Hematopoietic multipotent progenitor cell treated with erythropoietin and hydrocortisone succinate and interleukin-3 and kit ligand, for 17 days (in vitro differentiated cells): ENCODE data around the gene NAA10.

Experiments
- DNase-seq: peaks from one replicate; pipeline ENCODE4 v3.0.0-alpha.2; 2015; ENCODE audit warnings: low spot score

Gene NAA10

DNA sequence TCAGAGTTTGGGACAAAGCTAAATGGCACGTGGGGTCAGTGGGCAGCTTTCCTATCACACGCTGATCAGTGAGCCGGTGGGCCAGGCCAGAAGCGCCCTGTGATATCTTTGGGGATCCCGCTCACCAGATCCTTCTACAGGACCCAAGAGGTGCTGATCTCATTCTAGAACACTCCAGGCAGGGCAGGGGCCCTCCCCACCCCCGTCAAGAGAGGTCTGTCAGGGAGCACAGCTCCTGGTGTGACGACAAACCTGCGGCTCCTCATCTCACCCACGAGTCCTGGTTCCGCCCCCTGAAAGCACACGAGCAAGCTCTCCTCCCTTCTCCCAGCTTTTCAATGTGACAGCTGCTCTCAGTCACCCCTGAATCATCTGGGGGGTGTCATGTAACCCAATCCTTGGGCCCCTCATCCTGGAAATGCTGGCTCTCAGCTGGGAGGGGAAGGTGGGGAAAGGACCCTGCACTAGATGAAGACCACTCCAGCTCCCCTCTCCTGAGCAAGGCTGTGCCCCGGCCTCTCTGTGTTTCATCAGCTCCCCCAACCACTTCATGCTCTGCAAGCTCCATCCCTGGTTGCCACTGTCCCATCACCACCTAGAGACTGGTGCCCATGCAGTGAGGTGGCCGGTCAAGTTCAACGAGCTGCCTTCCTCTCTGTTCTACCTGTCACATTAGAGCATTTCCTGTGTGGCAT is 32.2 kb upstream of the NAA10 start:
- no peak for DNase-seq

GRCh38 chrX:153966283-153966688 is 31.4 kb upstream of the NAA10 start:
- DNase-seq = no peak

DNA sequence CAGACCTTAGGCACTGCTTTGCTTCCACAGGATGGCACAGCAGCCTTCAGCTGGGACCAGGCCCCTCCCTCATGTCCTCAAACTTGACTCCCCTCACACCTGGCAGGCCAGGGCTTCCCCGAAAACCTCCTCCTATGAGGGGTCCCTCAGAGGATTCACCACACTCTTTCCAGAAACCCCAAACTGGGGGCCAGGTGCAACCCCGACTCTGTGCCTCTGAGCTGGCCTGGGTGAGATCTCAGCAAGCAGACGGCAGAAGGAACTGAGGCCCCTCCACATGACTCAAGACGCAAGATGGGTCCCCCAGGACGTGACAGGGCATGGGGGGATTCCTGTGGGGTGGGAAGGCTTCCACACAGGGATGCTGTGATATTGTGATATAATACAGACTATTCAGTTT is 30.6 kb upstream of the NAA10 start:
- DNase-seq = no peak

GRCh38 chrX:153964105-153964504 is 29.3 kb upstream of the NAA10 start:
- DNase-seq = no peak

- DNase-seq = no peak
Measured at GRCh38 chrX:153963546-153963945, 28.7 kb upstream of the NAA10 start.

- no peak for DNase-seq
Measured at GRCh38 chrX:153961292-153961691, 26.5 kb upstream of the NAA10 start.

DNA sequence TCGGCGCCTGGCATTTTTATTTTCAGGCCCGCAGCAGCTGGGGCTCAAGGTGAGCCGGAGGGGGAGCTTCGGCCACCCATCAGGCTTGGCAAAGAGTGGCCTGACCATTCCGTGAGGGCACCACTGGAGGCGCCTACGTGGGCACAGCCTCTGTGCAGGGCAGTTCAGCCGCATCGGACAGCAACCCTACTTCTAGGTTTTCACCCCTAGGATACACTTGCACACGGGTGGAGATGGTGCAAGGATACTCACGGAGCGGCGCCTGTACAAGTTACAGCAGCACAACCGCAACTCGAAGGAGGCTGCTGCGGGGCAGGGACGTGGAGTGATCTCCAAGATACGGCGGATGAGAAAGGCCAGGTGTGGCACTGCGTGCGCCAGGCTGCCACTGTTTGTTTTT is 25.9 kb upstream of the NAA10 start:
- no peak for DNase-seq

- no peak for DNase-seq
Measured at GRCh38 chrX:153960077-153960476, 25.2 kb upstream of the NAA10 start.

DNA sequence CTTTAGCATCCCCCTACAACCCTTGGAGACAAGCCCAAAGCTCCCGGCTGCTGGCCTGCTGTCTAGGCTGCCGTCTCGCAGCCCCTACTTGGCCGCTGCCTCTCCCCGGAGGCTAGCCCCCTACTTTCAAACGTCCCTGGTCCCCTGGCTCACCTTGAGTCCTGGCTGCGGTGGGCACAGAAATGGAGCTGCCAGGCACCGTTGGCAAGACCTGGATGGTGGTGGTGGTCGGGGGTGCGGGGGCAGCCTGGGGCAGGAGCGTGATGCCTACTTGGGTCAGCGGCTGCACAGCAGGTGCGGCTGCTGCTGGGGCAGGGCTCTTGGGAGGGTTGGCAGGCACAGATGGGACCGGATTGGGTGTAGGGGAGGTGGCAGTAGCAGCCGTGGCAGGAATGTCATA is 24.8 kb upstream of the NAA10 start:
- DNase-seq = no peak

GRCh38 chrX:153958605-153959004 is 23.8 kb upstream of the NAA10 start:
- no peak for DNase-seq

DNA sequence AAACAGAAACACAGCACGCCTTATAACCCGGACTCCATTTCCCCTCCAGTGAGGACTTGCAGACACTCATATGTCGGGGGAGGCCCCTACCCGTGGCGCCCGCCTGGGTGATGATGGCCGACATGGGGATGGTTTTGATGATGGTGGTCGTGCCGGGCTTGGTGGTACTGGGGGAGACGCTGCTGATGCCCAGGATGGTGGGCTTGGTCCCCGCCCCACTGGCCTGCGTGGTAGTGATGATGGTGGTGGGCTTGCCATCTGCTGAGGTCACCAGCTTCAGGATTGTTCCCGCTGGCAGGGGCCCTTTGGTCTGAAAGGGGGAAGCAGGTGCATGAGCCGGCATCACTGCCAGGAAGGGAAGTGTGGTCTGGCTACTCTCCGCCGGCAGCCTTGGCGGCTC is 22.4 kb upstream of the NAA10 start:
- no peak for DNase-seq

DNA sequence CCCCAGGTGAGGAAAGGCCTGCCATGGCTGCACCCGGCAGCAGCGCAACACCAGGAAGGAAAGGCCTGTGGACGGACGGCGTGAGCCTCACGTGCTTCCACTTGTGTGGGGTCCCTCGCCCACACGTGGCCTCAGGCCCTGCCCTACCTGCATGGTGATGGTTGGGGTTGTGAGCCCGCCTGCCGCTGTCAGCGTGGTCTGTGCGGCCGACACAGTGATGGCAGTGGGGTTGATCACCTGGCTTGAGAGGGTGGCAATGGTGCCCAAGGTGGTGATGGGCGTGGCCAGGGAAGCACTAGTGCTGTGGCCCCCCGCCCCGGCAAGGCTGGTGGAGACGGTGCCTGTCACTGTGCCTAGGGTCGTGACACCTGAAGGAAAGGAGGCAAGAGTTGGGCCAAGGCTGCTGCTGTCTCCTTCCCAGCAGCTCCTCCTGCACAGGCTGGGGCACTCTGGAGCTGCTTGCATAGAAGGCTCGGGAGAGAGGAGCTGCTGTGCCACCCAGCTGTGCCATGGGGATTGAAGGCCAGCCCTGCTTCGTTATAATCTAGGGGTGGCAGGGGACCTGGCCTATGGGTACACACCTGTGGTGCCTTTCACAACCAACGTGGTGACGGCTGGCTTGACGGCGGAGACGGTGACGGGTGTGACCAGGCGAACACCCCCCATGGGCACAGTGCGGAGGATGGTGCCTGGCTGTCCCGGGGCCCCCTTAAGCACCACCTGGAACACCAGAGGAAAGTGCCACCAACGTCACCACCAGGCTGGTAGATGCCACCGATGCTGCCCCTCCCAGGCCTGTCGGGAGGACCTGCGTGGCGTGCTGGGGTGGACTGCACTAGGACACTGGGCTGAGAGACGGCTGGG is 21.4 kb upstream of the NAA10 start:
- DNase-seq = no peak

DNA sequence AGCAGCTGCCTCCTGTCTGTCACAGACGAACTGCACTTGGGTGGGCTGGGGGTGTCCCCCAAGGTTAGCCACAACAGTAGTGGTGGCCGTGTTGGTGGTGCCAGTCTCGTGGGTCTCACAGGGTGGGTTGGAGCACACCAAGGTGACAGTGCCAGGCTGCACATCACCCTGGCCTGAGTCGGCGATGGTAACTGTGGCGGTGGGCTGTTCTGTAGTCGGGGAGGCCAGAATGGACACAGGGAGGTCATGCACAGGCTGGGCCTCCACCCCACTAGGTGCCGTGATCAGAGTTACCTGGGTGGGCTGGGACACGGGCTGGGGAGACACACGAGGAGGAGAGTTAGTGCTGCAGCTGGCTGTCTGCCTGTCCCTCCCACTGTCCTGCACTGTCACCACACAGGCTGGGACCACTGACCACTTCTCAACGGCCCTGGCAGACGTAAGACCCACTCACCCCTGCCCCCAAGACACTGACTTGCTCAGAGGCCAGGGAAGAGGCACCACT is 20.4 kb upstream of the NAA10 start:
- DNase-seq = no peak

DNA sequence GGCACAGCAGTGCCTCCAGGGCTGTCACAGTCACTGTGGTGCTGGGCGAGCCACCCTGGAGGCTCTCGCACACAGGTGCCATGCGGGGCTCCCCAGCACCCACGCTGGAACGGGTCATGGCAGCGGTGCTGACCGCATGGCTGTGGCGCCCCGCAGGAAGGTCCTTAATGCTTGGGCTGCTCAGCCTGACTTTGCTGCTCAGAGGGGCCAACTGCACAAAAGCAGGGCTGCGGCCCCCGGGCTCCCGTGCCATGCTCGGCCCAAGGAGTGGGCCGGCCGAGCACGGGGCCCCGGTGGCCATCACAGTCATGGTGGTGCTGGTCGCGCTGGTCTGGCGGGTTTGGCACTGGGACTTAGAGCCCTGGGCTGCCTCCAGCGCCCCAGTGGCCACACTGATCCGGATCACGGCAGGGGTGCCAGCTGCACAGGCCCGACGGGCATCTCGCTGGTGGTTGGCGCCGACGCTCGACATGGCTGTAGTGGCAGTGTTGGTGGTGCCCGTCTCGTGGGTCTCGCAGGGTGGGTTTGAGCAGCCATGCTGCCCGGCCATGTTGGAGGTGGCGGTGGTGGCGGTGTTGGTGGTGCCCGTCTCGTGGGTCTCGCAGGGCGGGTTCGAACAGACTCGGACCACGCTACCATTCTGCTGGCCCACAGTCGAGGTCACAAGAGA is 19.9 kb upstream of the NAA10 start:
- DNase-seq = no peak

GRCh38 chrX:153953892-153954557 is 19.2 kb upstream of the NAA10 start:
- no peak for DNase-seq

GRCh38 chrX:153953342-153953830 is 18.5 kb upstream of the NAA10 start:
- peak; percentile 75 for DNase-seq

DNA sequence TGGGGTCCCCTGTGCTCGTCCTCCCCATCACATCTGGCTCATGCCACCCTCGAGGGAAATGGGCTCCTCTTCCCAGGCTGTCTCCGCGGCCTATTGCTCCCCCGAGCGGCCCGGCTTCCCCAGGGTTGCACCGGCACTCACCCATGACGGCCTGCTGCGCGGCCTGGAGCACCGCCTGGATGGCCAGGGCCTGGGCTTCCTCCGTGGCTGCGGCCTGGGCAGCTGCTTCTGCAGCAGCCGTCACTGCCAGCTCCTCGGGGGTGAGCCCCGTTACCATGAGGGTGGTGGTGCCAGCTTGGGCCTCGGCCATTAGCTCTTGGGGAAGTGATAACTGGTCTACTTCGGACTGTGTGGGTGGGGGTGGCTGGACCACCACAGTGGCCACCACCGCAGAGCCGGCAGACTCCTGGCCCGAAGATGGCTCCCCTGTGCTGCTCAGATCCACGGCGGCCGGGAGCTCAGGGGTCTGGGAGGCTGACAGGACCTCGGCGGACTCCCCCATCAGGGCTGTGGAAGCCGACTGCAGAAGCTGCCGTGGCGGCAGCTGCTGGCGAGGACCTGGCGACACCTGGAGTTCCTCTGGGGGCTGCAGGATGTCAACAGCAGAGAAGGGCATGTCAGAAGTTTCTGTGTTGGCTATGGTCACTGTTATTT is 17.7 kb upstream of the NAA10 start:
- no peak for DNase-seq

DNA sequence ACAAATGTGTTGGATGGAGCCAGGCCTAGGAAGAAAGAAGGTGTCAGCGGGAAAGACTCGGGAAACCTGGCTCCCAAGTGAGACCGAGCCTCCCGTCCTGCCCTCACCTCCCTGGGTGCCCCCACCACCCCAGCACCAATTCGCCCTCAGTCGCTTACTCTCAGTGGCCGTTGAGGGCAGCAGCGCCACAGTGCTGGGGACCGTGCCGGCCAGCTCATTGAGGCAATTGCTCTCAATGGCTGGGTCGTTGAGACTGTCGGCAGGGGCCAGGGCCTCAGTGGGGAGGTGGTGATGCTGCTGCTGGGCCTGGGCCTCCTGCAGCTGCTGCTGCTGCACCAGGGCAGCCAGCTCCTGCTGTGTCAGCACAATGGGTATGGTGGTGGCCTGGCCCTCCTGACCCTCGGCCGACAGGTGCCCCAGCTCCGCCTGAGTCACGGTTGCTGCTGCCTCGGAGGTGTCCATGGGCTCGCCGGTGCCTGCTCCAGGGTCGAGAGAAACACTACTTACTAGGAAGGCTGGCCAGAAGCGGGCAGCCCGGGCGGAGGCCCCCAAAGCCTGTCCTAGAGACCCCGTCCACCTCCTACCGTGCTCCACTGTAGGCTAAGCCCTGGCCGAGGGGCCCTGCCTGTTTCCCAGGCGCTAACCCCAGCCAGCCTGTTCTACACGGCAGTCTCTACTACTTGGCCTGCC is 17.0 kb upstream of the NAA10 start:
- no peak for DNase-seq

GRCh38 chrX:153950127-153950526 is 15.3 kb upstream of the NAA10 start:
- DNase-seq = no peak

DNA sequence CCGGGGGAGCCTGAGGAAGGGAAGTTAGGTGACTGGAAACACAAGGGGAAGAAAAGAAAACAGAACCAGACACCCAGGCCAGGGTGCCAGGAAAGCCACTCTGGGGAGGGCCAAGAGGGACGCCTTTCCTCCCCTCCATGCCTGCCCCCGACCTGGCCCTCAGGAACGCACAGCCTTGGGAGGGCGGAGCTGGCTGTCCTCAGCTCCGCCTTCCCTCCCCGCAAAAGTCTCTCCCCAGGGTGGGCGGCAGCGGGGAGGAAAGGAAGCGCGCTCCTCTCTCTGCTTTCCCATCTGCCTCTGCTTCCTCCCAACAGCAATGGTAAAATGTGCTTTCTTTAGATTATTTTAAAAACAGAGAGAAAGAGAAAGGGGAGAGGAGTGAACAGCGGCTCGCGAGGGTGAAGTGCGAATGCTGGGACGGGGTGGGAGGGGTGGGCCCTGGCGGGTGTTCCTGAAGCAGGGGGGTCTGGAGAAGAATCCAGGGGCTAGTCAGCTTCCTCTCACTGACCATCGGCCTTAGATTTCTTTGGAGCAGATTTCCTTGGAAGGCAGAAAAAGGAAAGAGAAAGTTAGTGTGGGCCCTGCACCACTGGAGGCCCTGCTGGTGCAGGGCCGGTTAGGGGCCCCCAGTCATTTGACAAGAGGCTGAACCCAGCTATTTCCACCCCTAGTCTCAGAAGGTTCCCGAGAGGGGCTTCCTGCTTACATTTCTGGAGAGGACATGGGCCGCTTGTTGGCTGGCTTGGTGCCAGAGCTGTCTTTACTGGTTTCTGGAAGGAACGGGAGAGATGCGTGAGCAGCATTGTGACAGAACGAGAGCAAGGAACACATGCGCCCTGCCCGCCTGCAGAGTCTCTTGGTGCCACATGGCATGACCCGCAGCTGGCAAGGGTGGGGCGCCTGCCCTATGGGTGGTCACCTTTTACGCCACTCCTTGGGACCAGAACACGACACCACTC is 14.3 kb upstream of the NAA10 start:
- no peak for DNase-seq
